ENCODE measurements around the gene ESR2. TPM values are rescaled to one million over a fixed set of nuclear protein-coding genes. Genes with fewer than 3 reads are reported as not detected.
A peak's percentile ranks its signal among the peaks of the same experiment; 100 is the strongest.

ESR2 gene
- total and polyA plus RNA-seq, 9 donors = 5.1 to 26.2 (median 13.5) TPM

DNA sequence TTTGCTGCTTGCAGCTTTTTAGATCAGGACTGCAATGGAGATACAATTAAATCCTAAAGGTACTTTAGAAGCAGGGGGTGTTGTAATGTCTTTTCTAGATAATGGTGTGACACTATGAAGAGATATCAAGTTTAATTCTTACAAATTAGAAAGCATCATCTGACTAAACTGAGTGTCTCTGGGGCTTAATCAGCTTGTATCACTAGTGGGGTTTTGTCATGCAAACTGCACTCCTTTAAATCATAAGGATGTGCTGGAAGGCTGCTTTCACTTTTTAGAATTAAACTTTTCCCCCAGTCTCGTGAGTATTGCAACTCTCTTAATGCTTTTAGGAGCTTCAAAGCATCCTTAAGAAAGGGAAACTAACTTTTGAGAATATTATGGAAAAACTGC lies 218.6 kb downstream of the ESR2 start:
- H3K4me1 ChIP-seq (ENCODE audit: insufficient read depth) = peaks cover under 1% of the 10 kb centered on the region
- 33 to 63% (median 44%) methylated on average over 1 of the region's 1 CpG for WGBS, 3 donors
- TF ChIP-seq POLR2A (IDR thresholded peaks at IDR 0.05) (no peak), EP300 (IDR thresholded peaks at IDR 0.05) (no peak)
- TF ChIP-seq, protein P1, sequence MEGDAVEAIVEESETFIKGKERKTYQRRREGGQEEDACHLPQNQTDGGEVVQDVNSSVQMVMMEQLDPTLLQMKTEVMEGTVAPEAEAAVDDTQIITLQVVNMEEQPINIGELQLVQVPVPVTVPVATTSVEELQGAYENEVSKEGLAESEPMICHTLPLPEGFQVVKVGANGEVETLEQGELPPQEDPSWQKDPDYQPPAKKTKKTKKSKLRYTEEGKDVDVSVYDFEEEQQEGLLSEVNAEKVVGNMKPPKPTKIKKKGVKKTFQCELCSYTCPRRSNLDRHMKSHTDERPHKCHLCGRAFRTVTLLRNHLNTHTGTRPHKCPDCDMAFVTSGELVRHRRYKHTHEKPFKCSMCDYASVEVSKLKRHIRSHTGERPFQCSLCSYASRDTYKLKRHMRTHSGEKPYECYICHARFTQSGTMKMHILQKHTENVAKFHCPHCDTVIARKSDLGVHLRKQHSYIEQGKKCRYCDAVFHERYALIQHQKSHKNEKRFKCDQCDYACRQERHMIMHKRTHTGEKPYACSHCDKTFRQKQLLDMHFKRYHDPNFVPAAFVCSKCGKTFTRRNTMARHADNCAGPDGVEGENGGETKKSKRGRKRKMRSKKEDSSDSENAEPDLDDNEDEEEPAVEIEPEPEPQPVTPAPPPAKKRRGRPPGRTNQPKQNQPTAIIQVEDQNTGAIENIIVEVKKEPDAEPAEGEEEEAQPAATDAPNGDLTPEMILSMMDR (IDR thresholded peaks at IDR 0.05) = no peak
- no peak for DNase-seq
- no peaks in the 10 kb centered on the region for H3K27me3 ChIP-seq
- intact Hi-C loops (cut with DNase I) = no loop called here
- H3K36me3 ChIP-seq = no peaks in the 10 kb centered on the region
- H3K9me3 ChIP-seq = no peaks in the 10 kb centered on the region
- H3K27ac ChIP-seq = no peak overlapping the region
- H3K4me3 ChIP-seq = no peak overlapping the region

DNA sequence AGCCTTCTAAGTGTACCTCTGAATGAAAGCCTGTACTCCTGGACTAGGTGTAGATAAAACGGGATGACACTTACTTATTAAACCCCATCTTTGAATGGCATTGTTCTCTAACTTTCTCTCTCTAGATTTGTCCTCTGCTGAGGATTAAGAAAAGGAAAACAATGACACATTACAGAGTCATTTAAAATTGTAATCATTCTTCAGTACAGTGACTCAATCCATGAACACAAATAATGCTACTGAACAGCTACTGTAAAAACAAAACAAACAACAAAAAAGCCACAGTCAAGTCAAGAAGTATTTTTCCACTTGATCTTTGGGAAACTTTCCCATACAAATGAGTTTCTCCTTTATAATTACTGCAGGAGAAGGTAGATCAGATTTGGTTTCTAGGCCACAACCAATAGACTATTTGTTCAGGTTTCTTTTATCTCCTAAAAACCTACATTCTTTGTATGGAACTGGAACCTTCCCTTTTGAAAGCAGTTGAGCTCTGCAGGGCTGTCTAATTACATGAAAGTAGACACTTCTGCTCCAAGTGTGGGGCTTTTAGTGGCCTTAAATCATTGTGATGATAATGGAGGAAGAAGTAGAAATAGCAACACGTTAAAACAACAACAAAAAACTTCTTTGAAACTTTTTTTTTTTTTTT lies 219.1 kb downstream of the ESR2 start:
- Histone ChIP-seq H3K4me1 (ENCODE audit: insufficient read depth) (peaks cover 1% of the 10 kb centered on the region), H3K4me3 (no peak overlapping the region), H3K27me3 (no peaks in the 10 kb centered on the region), H3K27ac (no peak overlapping the region), H3K9me3 (no peaks in the 10 kb centered on the region), H3K36me3 (no peaks in the 10 kb centered on the region)
- WGBS, 3 donors = 41 to 57% (median 54%) methylated on average over 2 of the region's 2 CpGs
- TF ChIP-seq POLR2A (IDR thresholded peaks at IDR 0.05) = no peak
- no peak for TF ChIP-seq EP300 (IDR thresholded peaks at IDR 0.05)
- TF ChIP-seq, protein P1 (IDR thresholded peaks at IDR 0.05) = no peak
- no peak for DNase-seq
- intact Hi-C loops (cut with DNase I) = no loop called here

DNA sequence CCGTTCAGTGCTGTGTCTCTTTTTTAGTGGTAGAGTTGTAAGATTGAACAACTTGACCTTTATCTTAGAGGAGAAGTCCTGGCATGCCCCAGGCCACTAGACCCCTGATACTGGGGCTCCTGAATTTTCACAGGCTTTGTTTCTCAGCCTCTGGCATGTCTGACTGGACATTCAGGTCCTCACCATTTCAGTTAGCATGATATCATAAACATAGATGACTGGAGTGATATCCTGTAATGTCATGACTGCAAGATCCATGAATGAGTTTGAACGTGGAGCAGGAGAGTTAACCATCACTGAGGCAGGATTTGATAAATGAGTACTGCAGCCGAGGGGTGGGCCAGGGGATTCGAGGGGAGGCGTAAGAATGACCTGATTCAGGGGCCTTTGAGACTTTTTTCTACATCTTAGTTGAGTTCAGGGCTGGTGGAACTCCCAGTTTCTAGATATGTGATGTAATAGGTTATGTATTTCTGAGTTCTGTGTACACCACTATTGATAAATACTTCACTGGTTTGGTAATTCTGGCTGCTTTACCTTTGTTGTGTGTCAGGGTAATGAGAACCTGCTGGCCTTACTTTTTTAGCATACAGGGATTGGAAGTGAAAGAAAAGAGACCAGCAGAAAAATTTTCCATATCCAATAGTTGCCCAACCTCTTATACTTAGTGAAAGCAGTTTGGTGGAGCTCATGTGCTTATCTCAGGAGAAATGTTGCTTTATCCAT lies 224.4 kb downstream of the ESR2 start:
- Histone ChIP-seq H3K27me3 (no peaks in the 10 kb centered on the region), H3K36me3 (no peaks in the 10 kb centered on the region), H3K27ac (peak overlapping the region; percentile 6 to 41), H3K9me3 (no peaks in the 10 kb centered on the region), H3K4me3 (no peak overlapping the region), H3K4me1 (ENCODE audit: insufficient read depth) (peaks cover 1% of the 10 kb centered on the region)
- 47 to 69% (median 61%) methylated on average over 5 of the region's 5 CpGs for WGBS, 3 donors
- no peak for DNase-seq
- intact Hi-C loops (cut with DNase I) = no loop called here
- no peak for TF ChIP-seq POLR2A (IDR thresholded peaks at IDR 0.05)
- TF ChIP-seq, protein P1 (IDR thresholded peaks at IDR 0.05) = no peak
- TF ChIP-seq EP300 (IDR thresholded peaks at IDR 0.05) = no peak

DNA sequence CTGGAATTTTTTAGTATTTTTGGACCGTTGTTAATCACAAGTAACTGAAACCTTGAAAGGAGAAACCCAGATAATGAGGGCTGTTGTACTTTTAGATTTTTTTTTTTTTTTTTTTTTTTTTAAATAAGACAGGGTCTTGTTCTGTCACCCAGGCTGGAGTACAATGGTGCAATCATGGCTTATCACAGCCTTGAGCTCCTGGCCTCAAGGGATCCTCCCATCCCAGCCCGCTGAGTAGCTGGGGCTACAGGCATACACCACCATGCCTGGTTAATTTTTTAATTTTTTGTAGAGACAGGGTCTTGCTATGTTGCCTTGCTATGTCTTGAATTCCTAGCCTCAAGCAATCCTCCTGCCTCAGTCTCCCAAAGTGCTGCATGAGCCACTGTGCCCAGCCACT lies 229.7 kb downstream of the ESR2 start:
- no peak for DNase-seq
- H3K27me3 ChIP-seq = no peaks in the 10 kb centered on the region
- no peak overlapping the region for H3K27ac ChIP-seq
- TF ChIP-seq, protein P1 (IDR thresholded peaks at IDR 0.05) = no peak
- no peak for TF ChIP-seq EP300 (IDR thresholded peaks at IDR 0.05)
- no peak for TF ChIP-seq POLR2A (IDR thresholded peaks at IDR 0.05)
- H3K9me3 ChIP-seq = no peaks in the 10 kb centered on the region
- intact Hi-C loops (cut with DNase I) = no loop called here
- no peaks in the 10 kb centered on the region for H3K4me1 ChIP-seq (ENCODE audit: insufficient read depth)
- H3K36me3 ChIP-seq = no peaks in the 10 kb centered on the region
- WGBS, 3 donors = 72 to 83% (median 80%) methylated on average over 2 of the region's 2 CpGs
- H3K4me3 ChIP-seq = no peak overlapping the region
